PC-3 (cell line): ENCODE measurements around the gene FAM174B. TPM values are rescaled to one million over a fixed set of nuclear protein-coding genes. Genes with fewer than 3 reads are reported as not detected.
A peak's percentile ranks its signal among the peaks of the same experiment; 100 is the strongest.

ENCODE experiments used
- ATAC-seq: fragments of 200-7000 bp; cut with Tn5 transposase; 2 replicates; pipeline ENCODE4 v1.9.1; 2020; ENCODE audit warnings: mild to moderate bottlenecking, moderate library complexity
- BruUV-seq: library from RNA; stranded (reverse); fragments of 400-500 nt; replicated peaks from 2 replicates; lab custom pipeline; 2021; lab: Mats Ljungman, UMichigan
- CTCF ChIA-PET: fragments of 300-600 bp; sonication (Branson Sonifier 250); formaldehyde crosslinking; loops from one replicate; lab custom pipeline; 2022; ENCODE audit warnings: antibody characterized with exemption; lab: Charles Lee
- POLR2A ChIA-PET: fragments of 300-600 bp; sonication (Branson Sonifier 250); formaldehyde crosslinking; loops from one replicate; lab custom pipeline; 2022; ENCODE audit warnings: antibody characterized with exemption; ENCODE audit not compliant: unreplicated experiment; lab: Charles Lee
- DNase-seq: peaks from one replicate; pipeline ENCODE4 v3.0.0-alpha.2; 2015
- H2AFZ ChIP-seq: fragments of 300-600 bp; sonication (generic); 2 replicates; pipeline ENCODE4 v1.6.0; 2016; ENCODE audit warnings: antibody characterized with exemption, low read length
- H3F3A ChIP-seq: fragments of 300-600 bp; sonication (generic); one replicate; pipeline ENCODE4 v1.6.0; 2017; ENCODE audit warnings: antibody characterized with exemption, low read length, control low read depth, mild to moderate bottlenecking; ENCODE audit not compliant: unreplicated experiment
- H3K27ac ChIP-seq: fragments of 300-600 bp; sonication (generic); 2 replicates; pipeline ENCODE4 v1.5.1; 2016; ENCODE audit warnings: mild to moderate bottlenecking, low read length
- H3K27me3 ChIP-seq: fragments of 300-600 bp; sonication (generic); 2 replicates; pipeline ENCODE4 v1.6.1; 2016; ENCODE audit warnings: low read length, mixed read lengths
- H3K36me3 ChIP-seq: fragments of 300-600 bp; sonication (generic); 2 replicates; pipeline ENCODE4 v1.6.1; 2016; ENCODE audit warnings: low read depth, mixed run types, low read length, mixed read lengths
- H3K4me1 ChIP-seq: fragments of 300-600 bp; sonication (generic); 2 replicates; pipeline ENCODE4 v1.5.1; 2016; ENCODE audit warnings: low read length; ENCODE audit not compliant: insufficient read depth
- H3K4me2 ChIP-seq: fragments of 300-600 bp; sonication (generic); 2 replicates; pipeline ENCODE4 v1.6.0; 2016; ENCODE audit warnings: low read length
- H3K4me3 ChIP-seq: fragments of 300-600 bp; sonication (generic); 2 replicates; pipeline ENCODE4 v1.5.1; 2016; ENCODE audit warnings: mild to moderate bottlenecking, low read length, mixed read lengths
- H3K79me2 ChIP-seq: fragments of 300-600 bp; sonication (generic); 2 replicates; pipeline ENCODE4 v1.6.1; 2017; ENCODE audit warnings: low read length, mixed read lengths
- H3K9ac ChIP-seq: fragments of 300-600 bp; sonication (generic); 2 replicates; pipeline ENCODE4 v1.6.0; 2016; ENCODE audit warnings: mild to moderate bottlenecking, low read length
- H3K9me2 ChIP-seq: fragments of 300-600 bp; sonication (generic); replicated peaks from 2 replicates; pipeline ENCODE4 v1.6.1; 2016; ENCODE audit warnings: mixed run types, low read length, mixed read lengths
- H3K9me3 ChIP-seq: fragments of 300-600 bp; sonication (generic); 2 replicates; pipeline ENCODE4 v1.6.1; 2016; ENCODE audit warnings: low read length, mixed read lengths
- H4K20me1 ChIP-seq: fragments of 300-600 bp; sonication (generic); 2 replicates; pipeline ENCODE4 v1.6.1; 2016; ENCODE audit warnings: low read length, mixed read lengths
- EZH2 ChIP-seq: fragments of 300-600 bp; sonication (generic); IDR thresholded peaks from one replicate; pipeline ENCODE4 v1.6.1; 2017; ENCODE audit warnings: antibody characterized with exemption, mild to moderate bottlenecking, low read length; ENCODE audit not compliant: unreplicated experiment
- EZH2phosphoT487 ChIP-seq: fragments of 300-600 bp; sonication (generic); IDR thresholded peaks from 2 replicates; pipeline ENCODE4 v1.6.1; 2018; ENCODE audit warnings: mild to moderate bottlenecking, antibody characterized with exemption, low read length, borderline replicate concordance
- intact Hi-C: fragments of 100-400 bp; cut with micrococcal nuclease; formaldehyde crosslinking; loops from 2 replicates; pipeline ENCODE4 v1.9.0; 2023
- total RNA-seq: library from RNA; depleted of rRNA; stranded (reverse); fragments of >200 nt; gene quantifications from 2 replicates; pipeline ENCODE4 v1.2.3, GENCODE V29; 2014
- TF ChIP-seq, protein P1 (sequence below): fragments of 300-600 bp; sonication (generic); conservative IDR thresholded peaks from 2 replicates; pipeline ENCODE4 v1.5.1; 2017; ENCODE audit warnings: antibody characterized with exemption, low read depth, mild to moderate bottlenecking, low read length

FAM174B gene
- total RNA-seq, 1 experiment from 2014 or later: 9.6 TPM

DNA sequence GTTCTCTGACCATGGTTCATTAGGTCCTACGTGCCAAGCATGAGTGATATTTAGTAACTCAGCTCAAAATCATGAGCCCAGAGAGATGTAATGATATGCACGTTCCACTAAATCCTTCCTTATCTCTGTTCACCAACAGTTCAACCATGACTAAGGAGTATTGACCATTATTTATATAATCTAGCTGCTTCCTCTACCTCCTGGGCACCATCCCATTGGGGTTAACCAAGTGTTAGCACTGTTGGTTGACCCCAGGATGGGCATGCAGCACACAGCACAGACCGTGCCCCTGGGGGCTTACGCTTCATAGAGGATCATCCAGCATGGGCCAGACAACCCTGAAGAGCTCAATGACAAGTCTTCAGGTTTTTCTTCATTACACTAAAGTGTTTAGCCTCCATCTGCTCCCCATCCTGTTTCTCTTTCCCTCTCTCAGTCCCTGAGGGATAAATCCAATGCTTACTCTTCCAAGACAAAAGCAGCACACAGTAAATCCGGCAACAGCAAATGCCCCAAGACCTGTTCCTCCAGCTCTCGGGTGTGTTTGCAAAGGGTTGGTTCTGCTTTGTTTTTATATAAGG is 10.4 kb downstream of the FAM174B start:
- peaks cover 82% of the 10 kb centered on the region for H3K79me2 ChIP-seq
- peak overlapping the region; percentile 24; the same call in 1 of the 2 replicates for H3K9ac ChIP-seq
- H3F3A ChIP-seq: peaks cover 6% of the 10 kb centered on the region
- H3K4me3 ChIP-seq: peak overlapping the region; percentile 13; the same call in 1 of the 2 replicates
- no peak for TF ChIP-seq EZH2
- no peak for TF ChIP-seq EZH2phosphoT487
- no peaks in the 10 kb centered on the region for H3K27me3 ChIP-seq
- ChIA-PET CTCF (no interaction called here), POLR2A (no interaction called here)
- peak overlapping the region; percentile 81 for H3K27ac ChIP-seq
- no peak overlapping the region for H2AFZ ChIP-seq
- H3K9me2 ChIP-seq: no peaks in the 10 kb centered on the region
- H3K4me1 ChIP-seq: peaks cover 33% of the 10 kb centered on the region
- DNase-seq: peak; percentile 72
- H3K4me2 ChIP-seq: peak overlapping the region; percentile 66
- no peaks in the 10 kb centered on the region; the same call in 1 of the 2 replicates for H3K9me3 ChIP-seq
- no TSS peak for BruUV-seq
- no peak for ATAC-seq
- intact Hi-C loops: no loop called here
- peaks cover 3% of the 10 kb centered on the region; the same call in 1 of the 2 replicates for H3K36me3 ChIP-seq
- no peaks in the 10 kb centered on the region for H4K20me1 ChIP-seq

DNA sequence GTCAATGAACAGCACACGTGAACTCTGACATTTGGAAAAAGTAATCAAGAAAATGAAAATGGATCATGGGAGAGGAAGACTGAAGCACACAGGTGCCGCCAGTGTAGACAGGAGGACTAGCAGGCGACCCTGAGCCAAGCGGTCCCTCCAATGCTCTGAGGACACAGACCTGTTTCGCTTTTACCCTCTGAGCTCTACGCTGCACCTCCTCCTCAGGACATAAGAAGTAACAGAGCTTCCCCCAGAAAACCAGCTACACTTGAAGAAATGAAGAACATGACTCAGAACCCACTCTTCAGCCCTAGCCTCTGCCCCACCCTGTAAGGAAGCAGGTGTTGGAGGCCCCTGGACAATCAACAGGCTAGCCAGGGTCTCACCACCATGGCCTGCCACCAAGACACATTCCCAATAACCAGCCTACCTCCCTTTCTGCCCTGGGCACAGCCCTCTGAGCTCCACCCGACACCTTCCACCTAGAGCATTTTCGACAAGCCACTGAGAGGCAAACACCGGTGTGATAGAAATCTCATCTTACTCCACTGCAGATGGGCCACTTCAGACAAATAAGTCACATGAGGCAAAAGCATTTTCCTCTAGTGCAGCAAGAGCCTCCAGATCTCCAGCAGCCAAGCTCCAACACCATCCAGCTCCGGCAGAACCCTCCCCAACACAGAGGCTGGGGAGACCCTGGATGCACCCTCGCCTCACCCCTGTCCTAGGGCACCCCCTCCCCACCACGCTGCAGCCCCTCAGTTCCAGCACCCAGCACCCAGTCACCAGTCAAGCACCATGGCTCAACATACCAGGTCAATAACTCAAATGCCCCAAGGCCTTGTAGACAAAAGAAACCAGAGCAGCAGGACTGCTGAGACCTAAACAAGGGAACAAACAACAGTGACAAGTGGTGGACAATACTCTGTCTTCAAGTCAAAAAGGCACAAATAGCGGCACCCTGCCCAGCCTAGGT is 11.4 kb downstream of the FAM174B start:
- POLR2A ChIA-PET: no interaction called here
- Histone ChIP-seq H3F3A (peaks cover 6% of the 10 kb centered on the region), H3K9ac (no peak overlapping the region; the same call in 1 of the 2 replicates), H4K20me1 (no peaks in the 10 kb centered on the region), H3K4me1 (peaks cover 39% of the 10 kb centered on the region), H2AFZ (no peak overlapping the region), H3K4me3 (no peak overlapping the region), H3K4me2 (peak overlapping the region; percentile 66), H3K36me3 (peaks cover 3% of the 10 kb centered on the region; the same call in 1 of the 2 replicates), H3K27ac (peak overlapping the region; percentile 81), H3K79me2 (peaks cover 82% of the 10 kb centered on the region), H3K9me3 (no peaks in the 10 kb centered on the region; the same call in 1 of the 2 replicates), H3K27me3 (no peaks in the 10 kb centered on the region), H3K9me2 (no peaks in the 10 kb centered on the region)
- TF ChIP-seq, protein P1, sequence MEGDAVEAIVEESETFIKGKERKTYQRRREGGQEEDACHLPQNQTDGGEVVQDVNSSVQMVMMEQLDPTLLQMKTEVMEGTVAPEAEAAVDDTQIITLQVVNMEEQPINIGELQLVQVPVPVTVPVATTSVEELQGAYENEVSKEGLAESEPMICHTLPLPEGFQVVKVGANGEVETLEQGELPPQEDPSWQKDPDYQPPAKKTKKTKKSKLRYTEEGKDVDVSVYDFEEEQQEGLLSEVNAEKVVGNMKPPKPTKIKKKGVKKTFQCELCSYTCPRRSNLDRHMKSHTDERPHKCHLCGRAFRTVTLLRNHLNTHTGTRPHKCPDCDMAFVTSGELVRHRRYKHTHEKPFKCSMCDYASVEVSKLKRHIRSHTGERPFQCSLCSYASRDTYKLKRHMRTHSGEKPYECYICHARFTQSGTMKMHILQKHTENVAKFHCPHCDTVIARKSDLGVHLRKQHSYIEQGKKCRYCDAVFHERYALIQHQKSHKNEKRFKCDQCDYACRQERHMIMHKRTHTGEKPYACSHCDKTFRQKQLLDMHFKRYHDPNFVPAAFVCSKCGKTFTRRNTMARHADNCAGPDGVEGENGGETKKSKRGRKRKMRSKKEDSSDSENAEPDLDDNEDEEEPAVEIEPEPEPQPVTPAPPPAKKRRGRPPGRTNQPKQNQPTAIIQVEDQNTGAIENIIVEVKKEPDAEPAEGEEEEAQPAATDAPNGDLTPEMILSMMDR: no peak
- TF ChIP-seq EZH2 (no peak), EZH2phosphoT487 (no peak)
- intact Hi-C loops: no loop called here
- ATAC-seq: no peak
- peak; percentile 50 for DNase-seq
- CTCF ChIA-PET: no interaction called here
- no TSS peak for BruUV-seq

DNA sequence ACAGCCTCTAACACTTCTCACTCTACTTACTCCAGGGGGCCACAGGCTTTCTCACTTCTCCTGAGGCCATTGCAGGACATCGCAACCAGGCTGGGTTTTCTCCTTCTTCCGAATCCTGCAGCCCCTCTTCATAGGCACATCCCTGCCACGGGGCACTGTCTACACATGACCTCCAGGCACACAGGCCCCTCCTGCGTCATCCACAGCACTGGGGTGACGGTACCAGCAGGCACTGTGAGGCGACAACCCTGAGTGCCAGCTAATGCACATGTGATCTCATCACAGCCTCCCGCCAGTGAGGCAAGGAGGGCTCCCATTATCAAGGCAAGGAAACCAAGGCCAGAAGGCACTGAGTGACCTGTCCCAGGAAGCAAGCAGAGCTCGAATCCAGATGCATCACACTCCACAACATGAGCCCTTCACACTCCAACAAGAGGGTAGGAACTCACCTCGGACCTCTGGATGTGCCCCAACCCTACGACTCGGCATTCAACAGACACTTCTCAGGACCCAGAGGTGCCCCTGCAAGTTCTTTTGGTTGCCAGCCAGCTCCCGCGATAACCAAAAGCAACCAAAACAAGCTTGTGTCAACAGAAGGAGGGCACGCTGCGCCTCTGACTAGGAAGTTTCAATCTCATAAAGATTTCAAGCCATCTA is 16.7 kb downstream of the FAM174B start:
- peaks cover 83% of the 10 kb centered on the region for H3K79me2 ChIP-seq
- peak overlapping the region; percentile 10; the same call in 1 of the 2 replicates for H3K4me3 ChIP-seq
- peak overlapping the region; percentile 97 for H3K27ac ChIP-seq
- CTCF ChIA-PET: no interaction called here
- POLR2A ChIA-PET: no interaction called here
- TF ChIP-seq, protein P1: no peak
- TF ChIP-seq EZH2: no peak
- no peak for TF ChIP-seq EZH2phosphoT487
- H3K9me3 ChIP-seq: no peaks in the 10 kb centered on the region
- H3K4me1 ChIP-seq: peaks cover 53% of the 10 kb centered on the region
- DNase-seq: peak; percentile 48
- BruUV-seq: no TSS peak
- H2AFZ ChIP-seq: peak overlapping the region; percentile 29
- H3K36me3 ChIP-seq: peaks cover 3% of the 10 kb centered on the region; the same call in 1 of the 2 replicates
- no peaks in the 10 kb centered on the region for H3F3A ChIP-seq
- H3K9me2 ChIP-seq: no peaks in the 10 kb centered on the region
- peak overlapping the region; percentile 69 for H3K9ac ChIP-seq
- ATAC-seq: no peak
- intact Hi-C loops: no loop called here
- H4K20me1 ChIP-seq: no peaks in the 10 kb centered on the region
- peak overlapping the region; percentile 79 for H3K4me2 ChIP-seq
- H3K27me3 ChIP-seq: no peaks in the 10 kb centered on the region
